UCSD-AML1 (cell line): ENCODE data around the gene AK8.

Source experiments
- DNase-seq: peaks from one replicate; lab custom pipeline; 2025; ENCODE audit not compliant: unreplicated experiment; lab: John Stamatoyannopoulos, UW

AK8 gene, protein sequence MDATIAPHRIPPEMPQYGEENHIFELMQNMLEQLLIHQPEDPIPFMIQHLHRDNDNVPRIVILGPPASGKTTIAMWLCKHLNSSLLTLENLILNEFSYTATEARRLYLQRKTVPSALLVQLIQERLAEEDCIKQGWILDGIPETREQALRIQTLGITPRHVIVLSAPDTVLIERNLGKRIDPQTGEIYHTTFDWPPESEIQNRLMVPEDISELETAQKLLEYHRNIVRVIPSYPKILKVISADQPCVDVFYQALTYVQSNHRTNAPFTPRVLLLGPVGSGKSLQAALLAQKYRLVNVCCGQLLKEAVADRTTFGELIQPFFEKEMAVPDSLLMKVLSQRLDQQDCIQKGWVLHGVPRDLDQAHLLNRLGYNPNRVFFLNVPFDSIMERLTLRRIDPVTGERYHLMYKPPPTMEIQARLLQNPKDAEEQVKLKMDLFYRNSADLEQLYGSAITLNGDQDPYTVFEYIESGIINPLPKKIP

DNA sequence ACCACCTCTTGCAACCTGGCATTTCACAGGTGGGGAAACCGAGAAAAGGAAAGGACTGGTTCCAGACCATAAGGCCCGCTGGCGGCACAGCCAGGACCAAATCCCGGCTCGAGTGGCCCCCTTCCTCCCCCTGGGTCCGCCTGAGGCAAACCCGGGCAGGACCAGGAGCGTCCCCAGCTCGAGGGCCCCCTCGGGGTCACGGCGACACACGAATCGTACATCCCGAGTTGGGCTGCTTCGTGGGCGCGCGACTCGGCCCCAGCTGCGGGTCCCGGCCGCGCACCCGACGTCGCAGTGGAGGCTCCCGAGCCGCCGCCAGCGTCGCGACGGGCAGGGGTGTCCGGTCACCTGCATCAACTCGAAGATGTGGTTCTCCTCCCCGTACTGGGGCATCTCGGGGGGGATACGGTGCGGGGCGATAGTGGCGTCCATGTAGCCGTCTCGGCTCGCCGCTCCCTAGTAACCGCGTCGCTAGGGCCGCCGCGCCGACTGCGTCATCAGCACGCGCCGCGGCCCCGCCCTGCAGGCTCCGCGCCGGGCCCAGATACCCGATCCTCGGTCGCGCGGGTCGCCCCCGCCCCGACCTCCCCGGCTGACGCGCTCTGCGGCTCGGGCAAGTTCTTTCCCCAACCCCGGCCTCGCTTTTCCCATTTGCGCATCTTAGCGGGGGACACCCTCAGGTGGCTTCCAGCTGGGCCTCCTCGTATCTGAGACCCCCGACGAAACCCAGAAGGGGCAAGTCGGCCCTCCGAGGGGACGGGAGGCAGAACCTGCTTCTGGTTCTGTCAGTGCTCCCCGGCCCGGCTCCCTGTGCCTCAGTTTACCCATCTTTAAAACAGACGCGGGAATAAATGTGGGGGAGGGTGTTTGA lies at the start of gene AK8:
TSS of gene AK8 (minus strand) at position 461 of the 871 bp plus-strand sequence. CDS start at position 432, 29 bp downstream.
- peak; percentile 78 for DNase-seq

DNA sequence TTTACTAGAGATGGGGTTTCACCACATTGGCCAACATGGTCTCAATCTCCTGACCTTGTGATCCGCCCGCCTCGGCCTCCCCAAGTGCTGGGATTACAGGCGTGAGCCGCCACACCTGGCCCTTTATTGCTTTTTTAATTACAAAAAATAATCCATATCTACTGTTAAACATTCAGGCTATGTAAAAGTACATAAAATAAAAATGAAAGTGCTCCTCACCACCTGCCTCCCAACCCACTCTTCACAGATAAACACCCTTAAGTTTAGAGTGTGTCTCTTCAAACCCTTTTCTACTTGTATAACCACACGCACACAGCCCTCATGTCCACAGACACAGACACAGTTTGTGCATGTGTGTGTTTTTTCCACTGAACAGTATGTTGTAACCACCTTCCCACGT lies 49.6 kb upstream of the AK8 start:
- no peak for DNase-seq

DNA sequence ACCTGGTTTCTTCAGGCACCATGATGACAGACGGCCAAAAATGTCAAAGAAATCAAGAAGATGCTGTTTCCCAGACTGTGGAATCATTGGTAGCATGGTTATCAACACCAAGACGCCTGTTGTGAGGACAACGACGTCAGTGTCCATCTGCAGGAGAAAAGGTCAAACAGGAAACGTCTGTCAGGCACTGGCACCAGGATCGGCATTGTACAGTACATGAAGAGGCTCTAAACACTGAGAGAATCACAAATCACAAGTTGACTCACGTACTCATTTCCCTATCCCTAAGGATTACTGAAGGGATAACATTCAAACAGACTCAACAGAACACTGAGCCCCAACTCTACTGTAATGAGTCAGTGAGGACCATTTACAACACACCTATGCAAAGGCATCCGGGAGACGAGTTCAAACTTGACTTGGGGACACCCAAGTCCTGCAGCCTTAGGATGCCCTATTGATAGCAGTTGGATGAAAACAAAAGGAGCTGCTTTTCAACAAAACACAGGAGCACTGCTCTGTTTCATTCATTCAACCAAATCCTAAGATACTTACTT lies 45.3 kb upstream of the AK8 start:
- DNase-seq, result no peak

DNA sequence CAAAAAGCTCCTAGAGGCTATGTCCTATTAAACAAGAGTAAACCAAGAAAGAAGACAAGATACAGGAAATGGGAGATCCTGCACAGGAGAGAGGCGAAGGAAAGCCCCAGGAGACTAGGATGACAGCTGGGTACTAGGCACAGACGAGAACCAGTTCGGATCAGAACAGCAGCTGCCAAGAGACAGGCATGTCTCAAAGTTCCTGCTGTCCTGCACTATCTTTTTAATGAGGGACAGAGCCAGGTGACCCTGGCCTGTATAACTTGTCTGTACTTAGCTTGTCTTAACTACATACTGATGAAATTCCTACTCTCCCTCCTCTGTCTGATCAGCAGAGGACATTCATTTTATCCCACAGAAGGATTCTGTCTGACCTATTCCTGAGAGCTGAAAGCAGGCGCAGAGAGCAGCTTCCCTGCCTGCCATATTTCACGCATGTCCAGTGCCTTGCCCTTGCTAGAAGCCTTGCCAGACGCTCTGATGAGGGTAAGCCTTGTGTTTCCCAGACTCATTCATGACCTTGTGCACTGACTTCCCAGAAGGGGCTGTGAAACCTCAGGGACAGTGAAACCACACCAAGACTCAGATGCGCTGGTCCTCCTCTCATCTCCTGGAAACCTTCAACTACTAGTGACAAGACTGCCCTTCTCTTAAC lies 41.7 kb upstream of the AK8 start:
- no peak for DNase-seq

DNA sequence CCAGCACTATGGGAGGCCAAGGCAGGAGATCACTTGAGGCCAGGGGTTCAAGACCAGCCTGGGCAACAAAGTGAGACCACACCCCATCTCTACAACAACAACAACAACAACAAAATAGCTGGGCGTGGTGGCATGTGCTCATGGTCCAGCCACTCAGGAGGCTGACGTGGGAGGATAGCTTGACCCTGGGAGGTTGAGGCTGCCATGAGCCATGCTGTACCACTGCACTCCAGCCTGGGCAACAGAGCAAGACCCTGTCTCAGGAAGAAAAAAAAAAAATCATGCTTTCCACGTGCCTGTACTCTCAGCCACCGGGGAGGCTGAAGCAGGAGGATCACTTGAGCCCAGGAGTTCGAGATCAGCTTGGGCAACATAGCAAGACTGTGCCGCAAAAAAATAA lies 36.8 kb upstream of the AK8 start:
- DNase-seq, result no peak

DNA sequence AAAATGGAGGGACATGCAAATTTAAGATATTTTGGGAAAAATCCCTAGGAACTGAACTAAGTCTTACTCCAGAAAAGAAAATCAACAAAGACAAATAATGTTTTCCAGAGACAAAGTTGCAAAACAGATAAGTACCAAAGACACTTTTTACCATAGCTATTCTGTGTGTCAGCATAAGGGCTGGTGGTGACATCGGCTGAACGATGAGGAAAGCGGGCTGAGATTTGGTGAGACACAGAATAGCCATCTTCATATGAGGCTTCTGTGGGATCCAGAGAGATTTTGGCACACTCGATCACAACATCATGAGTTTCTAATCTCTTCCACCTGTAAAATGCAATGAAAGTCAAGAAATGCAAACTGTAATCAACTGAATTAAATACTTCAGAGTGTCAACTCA lies 34.0 kb upstream of the AK8 start:
- DNase-seq, result no peak

DNA sequence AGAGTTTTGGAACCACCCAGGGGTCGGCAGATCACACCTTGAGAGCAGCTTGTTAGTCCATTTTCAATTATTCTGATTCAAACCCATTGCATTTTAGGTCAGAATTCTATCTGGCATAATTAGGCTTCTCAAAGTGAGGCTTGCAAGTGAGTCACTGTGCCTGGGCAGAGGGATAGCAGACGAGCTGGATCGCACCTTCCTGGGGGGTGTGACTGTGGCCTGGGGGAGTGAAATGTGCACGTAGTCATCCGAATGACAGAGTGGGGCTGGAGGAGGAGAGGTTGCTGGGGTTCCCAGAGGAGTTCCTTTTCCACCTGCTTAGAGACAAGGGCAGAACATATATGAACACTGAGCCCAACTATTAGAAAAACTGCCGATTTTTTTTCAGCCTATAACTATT lies 32.3 kb upstream of the AK8 start:
- DNase-seq, result no peak

DNA sequence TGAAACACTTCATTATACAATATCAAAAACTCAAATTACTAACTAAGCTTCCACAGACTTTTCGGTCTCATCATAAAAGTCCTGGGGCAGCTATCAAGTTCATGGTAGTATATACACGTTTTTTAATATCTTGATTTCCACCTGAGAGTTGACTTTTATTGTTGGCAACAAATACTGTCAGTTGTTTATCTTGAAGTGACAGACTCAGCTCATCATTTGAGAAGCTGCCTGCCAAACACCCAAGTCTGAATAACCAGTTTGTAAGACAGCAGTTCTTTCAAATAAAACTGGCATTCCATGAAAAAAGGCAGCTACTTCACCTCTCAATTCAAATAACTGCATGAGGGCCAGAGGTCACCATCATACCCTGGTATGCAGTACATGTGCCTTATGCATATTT lies 31.2 kb upstream of the AK8 start:
- DNase-seq, result no peak

DNA sequence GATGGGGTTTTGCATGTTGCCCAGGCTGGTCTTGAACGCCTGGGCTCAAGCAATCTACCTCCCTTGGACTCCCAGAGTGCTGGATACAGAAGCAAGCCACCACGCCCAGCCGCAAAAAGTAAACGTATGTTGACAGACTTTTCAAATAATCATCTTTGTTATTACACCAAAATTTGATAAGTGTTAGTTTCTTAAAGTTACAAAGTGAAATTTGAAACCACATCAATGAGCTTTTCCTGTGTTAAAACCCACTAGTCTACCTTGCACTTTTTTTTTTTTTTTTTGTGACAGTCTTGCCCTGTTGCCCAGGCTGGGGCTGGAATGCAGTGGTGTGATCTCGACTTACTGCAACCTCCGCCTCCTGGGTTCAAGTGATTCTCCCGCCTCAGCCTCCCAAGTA lies 30.6 kb upstream of the AK8 start:
- no peak for DNase-seq

DNA sequence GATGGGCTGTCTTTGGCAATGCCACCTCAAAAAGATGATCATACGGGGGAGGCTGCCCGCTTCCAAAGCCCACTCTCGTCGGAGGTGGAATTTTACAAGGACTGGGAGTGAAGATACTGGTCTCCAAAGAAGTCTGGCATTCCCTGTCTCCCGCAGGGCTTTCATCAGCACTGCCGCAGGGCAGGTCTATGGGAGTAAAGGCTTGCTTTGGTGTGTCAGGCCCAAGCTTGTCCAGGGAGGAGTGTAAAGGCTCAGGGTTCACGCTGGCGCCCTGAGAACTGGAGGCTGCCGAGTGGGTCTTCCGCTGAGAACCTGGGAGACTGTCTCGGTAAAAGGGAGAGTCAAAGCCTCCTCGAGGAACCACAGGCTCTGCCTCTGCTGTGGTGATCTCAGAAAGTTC lies 27.6 kb upstream of the AK8 start:
- DNase-seq, result no peak

DNA sequence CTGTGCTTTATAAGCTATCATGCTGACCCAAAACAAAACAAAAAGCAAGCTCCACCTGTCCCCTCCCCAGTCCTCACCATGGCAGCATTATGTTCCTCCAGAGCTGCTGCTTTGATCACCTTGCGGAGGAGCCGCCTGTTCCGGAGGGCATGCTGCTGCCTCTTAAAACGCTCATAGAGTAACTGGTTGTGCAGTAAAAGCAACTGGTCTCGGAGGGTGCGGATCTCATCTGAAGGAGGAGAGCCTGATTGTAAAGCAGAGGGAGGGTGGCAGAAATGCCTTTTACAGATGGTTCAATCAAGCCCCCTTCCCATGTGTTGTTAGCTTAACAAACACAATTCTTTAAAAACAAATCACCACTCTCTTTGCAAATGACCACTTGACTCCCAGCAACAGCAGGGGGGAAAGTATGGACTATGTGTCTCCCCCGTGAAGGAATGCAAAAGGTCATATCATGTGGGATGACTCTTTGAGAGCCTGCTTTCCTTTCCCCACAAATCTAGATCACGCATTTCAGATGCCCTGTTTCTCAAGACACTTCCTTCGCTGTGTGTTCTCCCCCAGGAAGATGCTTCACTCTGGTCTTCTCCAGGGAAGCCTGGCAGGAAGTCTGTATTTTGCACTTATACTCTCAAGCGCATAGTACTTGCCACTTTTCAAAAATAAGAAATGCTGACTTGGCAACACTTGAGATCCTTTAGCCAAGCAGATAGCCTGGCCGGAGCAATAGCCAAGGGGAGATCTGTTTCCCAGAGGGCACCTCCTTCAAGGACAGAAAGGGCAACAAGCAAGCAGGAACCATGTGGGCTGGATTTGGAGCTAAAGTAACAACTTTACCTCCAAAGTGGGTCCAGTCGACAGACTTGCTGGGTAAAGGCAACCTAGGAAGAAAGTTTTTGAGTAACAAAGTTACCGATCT lies 25.7 kb upstream of the AK8 start:
- DNase-seq, result no peak

DNA sequence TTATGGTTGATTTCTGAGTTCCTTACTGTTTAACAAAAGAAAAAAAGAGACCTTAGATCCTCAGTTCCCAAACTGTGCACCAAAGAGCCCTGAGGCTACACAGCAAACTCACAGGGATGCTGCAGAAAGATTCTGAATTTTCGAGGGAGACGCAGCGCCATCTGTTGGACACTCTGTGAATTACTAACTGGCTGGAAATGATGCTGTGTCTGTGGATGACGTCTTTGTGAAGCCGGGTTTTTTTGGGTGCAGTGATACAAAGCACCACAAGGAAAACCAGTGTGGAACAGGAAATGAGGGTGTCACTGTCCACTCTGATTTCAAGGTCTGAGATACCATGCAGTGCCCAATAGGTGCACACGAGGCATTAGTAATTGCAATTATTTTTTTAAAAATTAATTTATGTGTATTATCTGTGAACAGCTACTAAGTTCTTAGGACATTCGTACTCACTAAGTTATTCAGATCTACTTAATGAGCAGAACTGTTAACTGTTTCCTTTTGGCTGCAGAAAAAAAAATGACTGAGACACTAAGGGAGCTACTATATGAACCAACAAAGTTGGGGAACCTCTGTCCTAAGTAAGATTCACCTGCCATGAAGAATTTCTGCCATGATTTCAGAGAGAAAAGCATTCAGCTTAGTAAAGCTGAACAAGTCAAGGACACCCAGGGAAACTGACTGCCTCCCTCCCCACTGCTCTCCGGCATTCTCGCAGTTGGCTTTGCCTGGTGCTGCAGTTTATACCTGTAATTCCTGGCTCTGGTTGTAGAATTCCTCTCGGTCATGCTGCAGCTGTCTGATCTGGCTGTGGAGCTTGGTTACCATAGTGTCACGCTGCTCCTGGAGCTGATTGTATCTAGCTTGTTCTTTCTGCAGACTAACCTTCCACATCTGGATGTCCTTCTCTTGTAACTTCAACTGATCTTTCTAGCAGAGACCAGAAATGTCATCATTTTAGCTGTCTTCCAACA lies 24.1 kb upstream of the AK8 start:
- DNase-seq, result peak; percentile 66

DNA sequence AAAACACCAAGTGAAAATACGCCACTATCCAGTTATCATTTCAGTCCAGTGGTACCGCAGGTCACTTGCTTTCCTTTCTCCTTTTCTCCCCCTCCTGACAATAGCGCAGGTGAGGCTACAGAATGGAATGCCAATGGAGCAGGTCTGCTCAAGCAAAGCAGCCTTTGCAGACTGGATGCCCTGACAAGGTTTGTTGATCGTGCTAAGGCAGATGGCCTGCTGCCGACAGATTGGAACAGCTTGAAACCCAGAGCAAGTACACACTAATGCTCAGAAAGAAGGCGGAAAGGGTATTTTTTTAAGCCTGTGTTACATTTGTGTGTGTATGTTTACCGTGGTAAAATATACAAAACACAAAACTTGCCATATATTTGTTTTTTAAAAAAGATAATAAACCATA lies 20.0 kb upstream of the AK8 start:
- DNase-seq, result no peak

DNA sequence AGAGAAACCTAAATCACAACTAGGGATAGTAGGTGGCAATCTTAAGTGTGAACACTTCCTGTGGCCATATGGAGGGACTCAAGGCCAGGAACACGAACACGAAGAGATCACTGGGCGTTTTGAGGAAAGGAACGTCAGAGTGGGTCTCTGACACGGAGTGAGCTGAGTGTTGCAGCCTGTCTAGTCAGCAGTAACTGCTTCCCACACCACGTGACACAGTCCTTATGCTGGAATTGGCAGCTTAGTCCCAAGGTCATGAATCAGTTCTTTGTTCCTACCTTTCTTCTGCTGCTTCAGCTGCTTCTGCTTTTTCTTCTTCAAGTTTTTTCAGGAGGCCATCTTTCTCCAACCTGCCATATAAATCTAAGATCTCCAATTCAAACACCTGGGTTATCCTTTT lies 18.8 kb upstream of the AK8 start:
- DNase-seq, result no peak

DNA sequence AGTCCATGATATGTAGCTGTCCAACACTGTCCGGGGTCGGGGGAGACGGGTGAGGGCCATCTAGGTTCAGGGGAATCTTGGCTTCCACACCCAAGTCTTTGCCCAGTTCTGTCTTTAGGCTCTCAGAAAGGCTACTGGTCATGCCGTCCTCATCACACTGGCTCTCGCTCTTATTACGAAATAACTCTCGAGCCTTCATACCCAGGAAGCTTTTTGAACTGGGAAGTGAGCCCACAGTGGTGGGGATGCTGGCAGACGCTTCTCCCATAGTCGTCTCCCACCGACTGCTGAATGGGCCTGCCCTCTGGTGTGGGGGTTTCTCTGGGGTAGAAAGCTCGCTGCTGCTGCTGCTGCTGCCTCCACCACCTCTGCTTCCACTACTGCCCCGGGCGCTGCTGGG lies 18.2 kb upstream of the AK8 start:
- DNase-seq, result no peak

DNA sequence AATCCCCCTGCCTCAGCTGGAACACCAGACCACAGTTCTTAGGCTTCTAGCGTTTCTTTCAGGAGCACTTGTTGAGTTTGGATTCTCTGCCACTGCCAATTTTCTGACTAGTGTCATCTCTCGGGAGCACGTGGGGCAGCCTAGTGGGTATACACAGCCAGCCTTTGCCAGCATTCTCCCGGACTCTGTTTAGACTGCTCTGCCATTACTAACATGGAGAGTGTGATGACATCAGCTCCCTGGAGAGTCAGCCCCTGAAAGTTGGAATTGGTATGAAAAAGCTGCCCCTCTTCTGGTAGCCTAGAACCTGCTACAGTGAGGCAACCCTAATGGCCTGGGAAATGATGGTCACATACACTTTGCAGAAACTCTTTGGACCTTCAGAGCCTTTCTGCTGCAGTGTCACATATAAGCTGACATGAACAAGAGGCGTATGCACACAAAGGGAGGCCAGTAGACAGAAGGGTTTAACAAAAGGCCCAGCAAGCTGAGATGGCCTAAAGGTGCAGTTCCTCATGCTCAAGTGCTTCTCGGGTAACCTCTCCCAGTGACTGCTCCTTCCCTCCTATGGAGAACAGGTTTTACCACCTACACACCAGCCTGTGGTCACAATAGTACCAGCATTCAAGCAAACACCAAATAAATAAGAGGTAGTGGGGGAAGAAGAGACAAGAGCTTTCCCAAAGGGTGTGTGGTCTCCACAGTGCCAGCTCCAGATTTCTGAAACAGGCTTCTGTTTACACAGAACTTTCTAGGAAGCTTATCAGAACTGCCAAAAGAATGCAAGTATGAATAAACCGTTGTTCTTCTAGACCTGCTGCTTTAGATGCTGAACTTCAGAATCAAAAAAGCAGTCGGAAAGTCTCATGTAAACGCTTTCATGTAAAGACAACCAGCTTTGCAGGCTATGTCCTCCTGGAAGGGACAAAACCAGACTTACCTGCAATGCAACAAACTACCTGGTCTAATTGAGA lies 17.1 kb upstream of the AK8 start:
- DNase-seq, result no peak

DNA sequence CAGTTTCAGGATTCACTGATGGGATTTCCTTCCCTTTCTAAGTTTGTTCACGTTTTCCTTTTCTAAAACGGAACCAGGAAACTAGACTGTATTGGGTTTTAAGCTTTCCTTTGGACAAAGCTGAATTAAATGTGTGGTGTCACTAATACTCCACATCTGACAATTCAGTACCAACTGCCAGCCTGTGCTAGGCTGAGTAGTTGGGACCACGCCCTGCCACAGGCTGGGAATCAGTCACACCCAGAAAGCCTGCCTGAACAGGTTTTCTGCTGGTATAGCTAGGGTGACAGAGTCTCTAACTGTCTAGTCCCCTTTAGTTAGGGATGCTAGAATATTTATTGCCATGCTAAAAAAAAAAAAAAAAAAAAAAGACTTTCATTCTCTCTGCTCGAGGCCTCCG lies 16.3 kb upstream of the AK8 start:
- DNase-seq, result no peak

DNA sequence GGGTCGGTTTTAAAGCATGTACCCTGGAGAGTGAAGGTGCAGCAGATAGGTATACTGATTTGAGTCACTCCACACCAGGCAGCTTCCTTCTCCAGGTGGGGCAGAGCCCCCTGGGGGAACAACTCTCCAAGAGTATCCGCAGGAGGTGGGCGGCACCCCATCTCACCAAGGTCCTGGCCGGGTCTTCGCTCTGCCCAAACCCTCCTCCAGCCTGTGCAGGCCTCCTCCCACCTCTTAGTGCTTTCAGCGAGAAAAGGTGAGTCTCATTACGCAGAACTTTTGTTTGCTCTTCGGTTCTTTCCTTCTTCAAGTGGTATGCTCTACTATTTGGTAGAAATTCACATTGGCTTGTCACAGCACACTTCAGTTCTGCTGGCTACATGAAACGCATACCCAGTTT lies 14.3 kb upstream of the AK8 start:
- no peak for DNase-seq
